ENCODE measurements around the gene ABCC12.

The ABCC12 gene

DNA sequence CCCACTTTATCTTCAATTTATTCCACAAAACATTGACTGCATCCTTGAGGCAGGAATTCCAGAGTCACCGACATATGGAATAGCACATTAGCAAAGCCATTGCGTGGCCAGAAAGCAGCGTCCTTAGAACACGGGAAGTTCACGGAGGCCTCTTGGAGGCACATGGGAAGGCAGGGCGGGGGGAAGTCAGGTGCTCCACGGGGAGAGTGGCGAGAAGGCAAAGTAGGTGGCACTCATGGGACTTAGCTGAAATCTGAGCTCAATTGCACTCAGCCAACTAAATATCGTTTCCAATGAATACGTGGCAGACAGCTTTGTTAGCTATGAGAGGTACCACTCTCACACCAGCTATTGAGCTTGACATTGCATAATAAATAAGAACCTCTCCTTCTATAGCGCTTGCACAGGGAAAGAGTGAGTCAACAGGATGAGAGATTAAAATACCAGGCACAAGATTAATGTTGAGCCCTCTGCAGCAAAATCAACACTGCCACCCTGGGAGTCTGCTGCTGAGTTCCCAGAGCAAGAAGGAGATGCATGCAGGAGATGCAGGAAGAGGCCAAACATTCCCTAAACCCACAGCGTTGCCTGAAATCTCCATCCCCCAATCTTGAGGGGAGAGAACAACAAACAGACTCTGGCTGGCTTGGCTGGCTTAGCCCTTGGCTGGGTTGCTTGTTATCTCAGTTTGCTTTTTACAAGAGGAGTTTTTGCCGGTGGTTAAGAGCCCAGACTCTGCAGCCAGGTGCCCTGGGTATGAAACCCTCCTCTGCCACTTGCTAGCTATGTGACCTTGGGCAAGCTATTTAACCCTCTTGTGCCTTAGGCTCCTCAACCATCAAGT lies 28.8 kb downstream of the ABCC12 start:
- Histone ChIP-seq H3K27me3 (ENCODE audit: insufficient read depth, low read length) (no peaks in the 10 kb centered on the region), H3K27ac (ENCODE audit: low read length) (no peak overlapping the region), H3K9ac (ENCODE audit: low read depth, low read length) (no peak overlapping the region), H3K9me3 (ENCODE audit: insufficient read depth, low read depth, low read length) (no peaks in the 10 kb centered on the region), H3K4me1 (ENCODE audit: insufficient read depth, low read length) (no peaks in the 10 kb centered on the region), H3K36me3 (ENCODE audit: insufficient read depth, low read depth, low read length) (no peaks in the 10 kb centered on the region), H3K4me3 (ENCODE audit: low read length) (no peak overlapping the region)

DNA sequence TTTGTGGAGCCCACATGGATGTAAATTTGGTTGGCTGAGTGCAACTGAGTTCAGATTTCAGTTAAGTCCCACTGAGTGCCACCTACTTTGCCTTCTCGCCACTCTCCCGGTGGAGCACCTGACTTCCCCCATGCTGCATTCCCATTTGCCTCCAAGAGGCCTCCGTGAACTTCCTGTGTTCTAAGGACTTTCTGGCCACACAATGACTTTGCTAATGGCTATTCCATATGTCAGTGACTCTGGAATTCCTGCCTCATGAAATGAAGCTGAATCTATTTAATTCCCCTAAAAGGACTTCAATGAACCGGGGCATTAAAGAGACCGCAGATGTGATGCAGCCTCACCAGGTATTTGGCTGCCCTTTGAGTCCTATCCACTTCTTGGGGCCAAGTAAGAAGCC lies 29.9 kb downstream of the ABCC12 start:
- H3K27ac ChIP-seq (ENCODE audit: low read length) = no peak overlapping the region
- no peak overlapping the region for H3K9ac ChIP-seq (ENCODE audit: low read depth, low read length)

DNA sequence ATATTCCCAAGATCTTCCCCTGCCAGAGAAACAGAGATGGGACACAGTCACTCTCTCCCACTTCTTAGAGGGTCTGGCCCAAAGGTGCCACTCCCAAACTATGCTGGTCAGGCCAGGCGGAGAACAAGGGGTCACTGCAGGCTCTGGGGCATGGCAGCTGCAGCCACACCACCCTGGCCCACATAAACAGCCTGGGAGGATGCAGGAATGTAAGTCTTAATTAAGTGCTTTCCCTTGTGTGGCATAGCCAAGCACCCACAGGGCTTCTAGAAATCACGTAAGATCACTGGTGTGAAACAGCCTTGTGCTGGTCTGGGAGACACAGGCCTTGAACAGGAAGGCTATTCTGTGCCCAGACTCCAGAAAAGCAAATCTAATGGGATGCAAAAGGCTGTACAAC lies 31.5 kb downstream of the ABCC12 start:
- no peaks in the 10 kb centered on the region for H3K27me3 ChIP-seq (ENCODE audit: insufficient read depth, low read length)
- H3K27ac ChIP-seq (ENCODE audit: low read length) = no peak overlapping the region
- H3K9me3 ChIP-seq (ENCODE audit: insufficient read depth, low read depth, low read length) = no peaks in the 10 kb centered on the region
- no peak overlapping the region for H3K9ac ChIP-seq (ENCODE audit: low read depth, low read length)
- H3K4me3 ChIP-seq (ENCODE audit: low read length) = no peak overlapping the region
- H3K36me3 ChIP-seq (ENCODE audit: insufficient read depth, low read depth, low read length) = no peaks in the 10 kb centered on the region
- H3K4me1 ChIP-seq (ENCODE audit: insufficient read depth, low read length) = no peaks in the 10 kb centered on the region

More for the DNA sequence above, 29.9 kb downstream of the ABCC12 start:
- no peaks in the 10 kb centered on the region for H3K27me3 ChIP-seq (ENCODE audit: insufficient read depth, low read length)
- H3K4me3 ChIP-seq (ENCODE audit: low read length) = no peak overlapping the region
- no peaks in the 10 kb centered on the region for H3K9me3 ChIP-seq (ENCODE audit: insufficient read depth, low read depth, low read length)
- no peaks in the 10 kb centered on the region for H3K4me1 ChIP-seq (ENCODE audit: insufficient read depth, low read length)
- no peaks in the 10 kb centered on the region for H3K36me3 ChIP-seq (ENCODE audit: insufficient read depth, low read depth, low read length)

- Histone ChIP-seq H3K9me3 (ENCODE audit: insufficient read depth, low read depth, low read length) (no peaks in the 10 kb centered on the region), H3K27me3 (ENCODE audit: insufficient read depth, low read length) (no peaks in the 10 kb centered on the region), H3K9ac (ENCODE audit: low read depth, low read length) (no peak overlapping the region), H3K36me3 (ENCODE audit: insufficient read depth, low read depth, low read length) (no peaks in the 10 kb centered on the region), H3K4me3 (ENCODE audit: low read length) (no peak overlapping the region), H3K4me1 (ENCODE audit: insufficient read depth, low read length) (no peaks in the 10 kb centered on the region), H3K27ac (ENCODE audit: low read length) (no peak overlapping the region)
Observed at GRCh38 chr16:48123104-48123788, 32.5 kb downstream of the ABCC12 start.

DNA sequence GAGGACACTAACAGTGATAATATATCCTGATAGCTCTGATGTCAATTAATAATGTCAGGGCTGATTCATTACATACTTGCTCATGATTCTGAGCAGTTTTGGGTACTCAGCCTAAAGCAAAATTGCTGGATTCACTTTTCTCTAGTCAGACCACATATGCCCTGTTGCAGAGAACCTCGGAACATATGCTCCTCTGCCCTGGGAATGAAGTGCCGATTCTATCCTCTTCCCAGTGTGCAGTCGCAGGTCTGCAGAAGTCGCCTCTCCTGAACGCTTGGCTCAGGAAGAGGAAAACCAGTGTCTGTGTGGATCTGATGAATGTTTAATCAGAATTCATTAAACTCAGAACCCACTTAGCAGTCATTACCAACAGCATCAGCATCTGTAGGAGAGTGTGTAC lies 34.5 kb downstream of the ABCC12 start:
- Histone ChIP-seq H3K4me3 (ENCODE audit: low read length) (no peak overlapping the region), H3K9ac (ENCODE audit: low read depth, low read length) (no peak overlapping the region), H3K9me3 (ENCODE audit: insufficient read depth, low read depth, low read length) (no peaks in the 10 kb centered on the region), H3K36me3 (ENCODE audit: insufficient read depth, low read depth, low read length) (no peaks in the 10 kb centered on the region), H3K27ac (ENCODE audit: low read length) (no peak overlapping the region), H3K27me3 (ENCODE audit: insufficient read depth, low read length) (no peaks in the 10 kb centered on the region), H3K4me1 (ENCODE audit: insufficient read depth, low read length) (no peaks in the 10 kb centered on the region)

- Histone ChIP-seq H3K4me1 (ENCODE audit: insufficient read depth, low read length) (no peaks in the 10 kb centered on the region), H3K4me3 (ENCODE audit: low read length) (no peak overlapping the region), H3K9me3 (ENCODE audit: insufficient read depth, low read depth, low read length) (no peaks in the 10 kb centered on the region), H3K27me3 (ENCODE audit: insufficient read depth, low read length) (no peaks in the 10 kb centered on the region), H3K36me3 (ENCODE audit: insufficient read depth, low read depth, low read length) (no peaks in the 10 kb centered on the region), H3K9ac (ENCODE audit: low read depth, low read length) (no peak overlapping the region), H3K27ac (ENCODE audit: low read length) (no peak overlapping the region)
Observed at GRCh38 chr16:48118841-48119240, 37.0 kb downstream of the ABCC12 start.

DNA sequence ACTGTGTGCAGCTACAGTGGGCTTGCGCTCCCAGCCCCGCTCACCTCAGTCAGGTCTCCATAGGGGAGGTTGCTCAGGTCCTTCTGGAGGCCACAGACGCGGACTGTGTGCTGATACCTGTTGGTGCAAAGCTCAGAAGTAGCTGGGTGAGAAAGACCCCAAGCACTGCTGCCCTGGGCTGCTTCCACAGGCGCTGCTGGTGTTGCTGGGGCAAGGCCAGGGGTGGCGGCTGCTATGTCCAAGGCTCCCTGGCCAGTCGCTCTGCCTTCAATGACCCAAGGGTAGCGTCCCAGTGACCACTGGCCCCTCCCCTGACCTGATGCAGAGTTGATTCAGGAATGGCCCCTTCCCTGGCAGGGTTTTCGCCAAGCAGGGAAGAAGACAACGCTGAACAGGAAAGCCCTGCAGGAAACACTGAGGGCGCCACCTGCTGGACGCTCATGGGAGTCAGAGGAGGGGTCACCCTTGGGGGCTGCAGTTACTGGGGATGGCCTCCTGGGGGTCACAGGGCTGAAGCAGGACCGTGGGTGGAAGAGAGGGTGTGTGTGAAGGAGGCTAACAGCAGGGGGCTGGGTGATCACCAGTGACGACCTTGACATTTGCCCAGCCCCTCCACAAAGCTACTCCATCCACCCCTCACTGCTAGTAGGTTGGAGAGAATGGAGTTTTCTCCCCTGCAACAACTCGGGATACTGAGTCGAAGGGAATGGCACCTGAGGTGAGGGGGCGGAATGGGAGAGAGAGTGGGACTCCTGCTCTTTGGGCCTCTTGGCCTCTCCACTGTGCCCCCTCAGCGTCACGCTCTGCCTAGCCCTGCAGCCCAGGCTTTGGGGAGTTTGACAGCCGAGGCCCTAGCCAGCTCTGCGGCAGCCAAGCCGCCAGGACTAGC lies 38.3 kb downstream of the ABCC12 start:
- no peaks in the 10 kb centered on the region for H3K27me3 ChIP-seq (ENCODE audit: insufficient read depth, low read length)
- H3K36me3 ChIP-seq (ENCODE audit: insufficient read depth, low read depth, low read length) = no peaks in the 10 kb centered on the region
- H3K27ac ChIP-seq (ENCODE audit: low read length) = no peak overlapping the region
- H3K9me3 ChIP-seq (ENCODE audit: insufficient read depth, low read depth, low read length) = no peaks in the 10 kb centered on the region
- no peak overlapping the region for H3K4me3 ChIP-seq (ENCODE audit: low read length)
- no peaks in the 10 kb centered on the region for H3K4me1 ChIP-seq (ENCODE audit: insufficient read depth, low read length)
- no peak overlapping the region for H3K9ac ChIP-seq (ENCODE audit: low read depth, low read length)

- H3K27me3 ChIP-seq (ENCODE audit: insufficient read depth, low read length) = no peaks in the 10 kb centered on the region
- H3K4me3 ChIP-seq (ENCODE audit: low read length) = no peak overlapping the region
- H3K9ac ChIP-seq (ENCODE audit: low read depth, low read length) = no peak overlapping the region
- H3K9me3 ChIP-seq (ENCODE audit: insufficient read depth, low read depth, low read length) = no peaks in the 10 kb centered on the region
- no peaks in the 10 kb centered on the region for H3K36me3 ChIP-seq (ENCODE audit: insufficient read depth, low read depth, low read length)
- no peaks in the 10 kb centered on the region for H3K4me1 ChIP-seq (ENCODE audit: insufficient read depth, low read length)
- no peak overlapping the region for H3K27ac ChIP-seq (ENCODE audit: low read length)
Observed at GRCh38 chr16:48115299-48115698, 40.5 kb downstream of the ABCC12 start.

DNA sequence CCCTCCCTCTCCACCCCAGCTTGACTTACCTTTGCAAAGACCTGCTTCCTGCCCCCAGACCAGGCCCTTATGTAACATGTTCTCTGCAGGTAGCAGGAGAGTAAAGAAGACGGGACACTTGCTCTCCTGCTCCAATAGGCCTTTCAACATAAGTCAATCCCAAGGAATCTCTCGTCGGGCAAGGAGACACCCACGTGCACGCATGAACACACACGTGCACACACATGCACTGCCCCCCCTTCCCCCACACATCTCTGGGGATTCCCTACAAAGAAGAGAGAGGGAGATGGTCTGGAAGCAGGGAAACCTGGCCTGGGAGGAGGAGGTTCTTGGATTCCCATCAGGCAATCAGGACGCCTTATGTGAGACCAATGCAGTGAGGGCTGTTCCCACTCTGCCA lies 41.4 kb downstream of the ABCC12 start:
- Histone ChIP-seq H3K9ac (ENCODE audit: low read depth, low read length) (no peak overlapping the region), H3K36me3 (ENCODE audit: insufficient read depth, low read depth, low read length) (no peaks in the 10 kb centered on the region), H3K4me1 (ENCODE audit: insufficient read depth, low read length) (no peaks in the 10 kb centered on the region), H3K27me3 (ENCODE audit: insufficient read depth, low read length) (no peaks in the 10 kb centered on the region), H3K27ac (ENCODE audit: low read length) (no peak overlapping the region), H3K4me3 (ENCODE audit: low read length) (no peak overlapping the region), H3K9me3 (ENCODE audit: insufficient read depth, low read depth, low read length) (no peaks in the 10 kb centered on the region)

GRCh38 chr16:48113471-48113870 lies 42.3 kb downstream of the ABCC12 start:
- Histone ChIP-seq H3K9ac (ENCODE audit: low read depth, low read length) (no peak overlapping the region), H3K4me3 (ENCODE audit: low read length) (no peak overlapping the region), H3K4me1 (ENCODE audit: insufficient read depth, low read length) (no peaks in the 10 kb centered on the region), H3K27ac (ENCODE audit: low read length) (no peak overlapping the region), H3K36me3 (ENCODE audit: insufficient read depth, low read depth, low read length) (no peaks in the 10 kb centered on the region), H3K9me3 (ENCODE audit: insufficient read depth, low read depth, low read length) (no peaks in the 10 kb centered on the region), H3K27me3 (ENCODE audit: insufficient read depth, low read length) (no peaks in the 10 kb centered on the region)

DNA sequence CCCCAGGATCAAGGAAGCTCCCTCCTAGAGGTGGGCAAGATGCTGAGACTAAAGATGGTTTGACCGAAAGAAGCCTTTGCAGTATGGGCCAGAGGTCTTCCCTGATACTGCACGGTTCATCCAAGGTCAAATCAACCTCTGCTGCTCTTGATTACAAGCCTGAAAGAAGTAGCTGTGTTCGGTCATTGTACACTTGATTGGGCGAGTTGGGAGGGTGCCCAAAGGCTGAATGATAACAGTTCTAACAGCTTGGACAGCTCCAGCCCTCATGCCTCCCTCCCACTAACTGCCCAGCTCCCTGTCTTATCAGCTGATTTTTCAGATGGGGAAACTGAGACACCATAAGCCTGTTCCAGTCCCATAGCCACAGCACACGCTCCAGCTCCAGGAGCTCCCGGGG lies 42.8 kb downstream of the ABCC12 start:
- H3K4me1 ChIP-seq (ENCODE audit: insufficient read depth, low read length) = no peaks in the 10 kb centered on the region
- H3K27ac ChIP-seq (ENCODE audit: low read length) = no peak overlapping the region
- H3K4me3 ChIP-seq (ENCODE audit: low read length) = no peak overlapping the region
- no peak overlapping the region for H3K9ac ChIP-seq (ENCODE audit: low read depth, low read length)
- H3K27me3 ChIP-seq (ENCODE audit: insufficient read depth, low read length) = no peaks in the 10 kb centered on the region
- no peaks in the 10 kb centered on the region for H3K36me3 ChIP-seq (ENCODE audit: insufficient read depth, low read depth, low read length)
- H3K9me3 ChIP-seq (ENCODE audit: insufficient read depth, low read depth, low read length) = no peaks in the 10 kb centered on the region

Measured in iPS-20b (cell line).